MM.1S (cell line): ENCODE data around the gene BAZ2A.

ENCODE experiments used
- DNase-seq: peaks from one replicate; pipeline ENCODE4 v3.0.0-alpha.2; 2015
- H2AFZ ChIP-seq: fragments of 300-600 bp; sonication (generic); 2 replicates; pipeline ENCODE4 v1.6.0; 2016; ENCODE audit warnings: antibody characterized with exemption, low read length
- H3F3A ChIP-seq: fragments of 300-600 bp; sonication (generic); 2 replicates; pipeline ENCODE4 v1.6.1; 2016; ENCODE audit warnings: mild to moderate bottlenecking, antibody characterized with exemption, low read length, moderate library complexity, mixed read lengths; ENCODE audit not compliant: insufficient read depth
- H3K27ac ChIP-seq: fragments of 300-600 bp; sonication (generic); 2 replicates; pipeline ENCODE4 v1.5.1; 2016; ENCODE audit warnings: mild to moderate bottlenecking, low read length
- H3K27me3 ChIP-seq: fragments of 300-600 bp; sonication (generic); replicated peaks from 2 replicates; pipeline ENCODE4 v1.6.0; 2016; ENCODE audit warnings: low read length; ENCODE audit not compliant: insufficient read depth
- H3K36me3 ChIP-seq: fragments of 300-600 bp; sonication (generic); replicated peaks from 2 replicates; pipeline ENCODE4 v1.6.1; 2016; ENCODE audit warnings: mild to moderate bottlenecking, low read length, mixed read lengths; ENCODE audit not compliant: insufficient read depth
- H3K4me1 ChIP-seq: fragments of 300-600 bp; sonication (generic); 2 replicates; pipeline ENCODE4 v1.6.1; 2016; ENCODE audit warnings: low read length, mixed read lengths
- H3K4me2 ChIP-seq: fragments of 300-600 bp; sonication (generic); 2 replicates; pipeline ENCODE4 v1.6.0; 2016; ENCODE audit warnings: low read depth, low read length
- H3K4me3 ChIP-seq: fragments of 300-600 bp; sonication (generic); 2 replicates; pipeline ENCODE4 v1.5.1; 2016; ENCODE audit warnings: low read length, mixed read lengths
- H3K79me2 ChIP-seq: fragments of 300-600 bp; sonication (generic); 2 replicates; pipeline ENCODE4 v1.6.1; 2016; ENCODE audit warnings: mixed run types, low read length, mixed read lengths
- H3K9ac ChIP-seq: fragments of 300-600 bp; sonication (generic); 2 replicates; pipeline ENCODE4 v1.6.1; 2016; ENCODE audit warnings: low read length, mixed read lengths
- H3K9me2 ChIP-seq: fragments of 300-600 bp; sonication (generic); replicated peaks from 2 replicates; pipeline ENCODE4 v1.6.1; 2016; ENCODE audit warnings: mild to moderate bottlenecking, low read length, mixed read lengths; ENCODE audit not compliant: insufficient read depth
- H3K9me3 ChIP-seq: fragments of 300-600 bp; sonication (generic); replicated peaks from 2 replicates; pipeline ENCODE4 v1.6.1; 2016; ENCODE audit warnings: mild to moderate bottlenecking, low read length, mixed read lengths; ENCODE audit not compliant: insufficient read depth
- H4K20me1 ChIP-seq: fragments of 300-600 bp; sonication (generic); 2 replicates; pipeline ENCODE4 v1.6.1; 2016; ENCODE audit warnings: mild to moderate bottlenecking, low read length, moderate library complexity, mixed read lengths; ENCODE audit not compliant: insufficient read depth
- EZH2 ChIP-seq: fragments of 300-600 bp; sonication (generic); optimal IDR thresholded peaks from 2 replicates; pipeline ENCODE3; 2017; ENCODE audit warnings: low read depth, mild to moderate bottlenecking, antibody characterized with exemption, low read length, mixed read lengths
- EZH2phosphoT487 ChIP-seq: fragments of 300-600 bp; sonication (generic); IDR thresholded peaks from 2 replicates; pipeline ENCODE4 v1.6.1; 2018; ENCODE audit warnings: antibody characterized with exemption, low read length
- TF ChIP-seq, protein P1 (sequence below): fragments of 300-600 bp; sonication (generic); IDR thresholded peaks from 2 replicates; pipeline ENCODE4 v1.5.1; 2016; ENCODE audit warnings: antibody characterized with exemption, low read length, mixed read lengths

BAZ2A gene

GRCh38 chr12:56630180-56630632 lies at the start of gene BAZ2A:
Gene BAZ2A, minus strand, starts transcription at chr12:56630326. Its CDS starts 12,796 bp downstream, at chr12:56617530.
- DNase-seq, result peak; percentile 86
- Histone ChIP-seq H3K79me2 (peaks cover 99% of the 10 kb centered on the region), H3K4me1 (peaks cover 36% of the 10 kb centered on the region), H4K20me1 (peaks cover 8% of the 10 kb centered on the region; the same call in 1 of the 2 replicates), H3K9me3 (no peaks in the 10 kb centered on the region), H3F3A (peaks cover 45% of the 10 kb centered on the region), H3K36me3 (no peaks in the 10 kb centered on the region; the same call in 1 of the 2 replicates), H3K27me3 (no peaks in the 10 kb centered on the region), H3K4me3 (peak within 1 kb of the TSS; percentile 79), H2AFZ (peak within 1 kb of the TSS; percentile 28; the same call in 1 of the 2 replicates), H3K9me2 (no peaks in the 10 kb centered on the region), H3K4me2 (peak within 1 kb of the TSS; percentile 94), H3K27ac (peak within 1 kb of the TSS; percentile 85), H3K9ac (peak within 1 kb of the TSS; percentile 91)
- TF ChIP-seq EZH2phosphoT487 (no peak), EZH2 (no peak)
- TF ChIP-seq, protein P1, sequence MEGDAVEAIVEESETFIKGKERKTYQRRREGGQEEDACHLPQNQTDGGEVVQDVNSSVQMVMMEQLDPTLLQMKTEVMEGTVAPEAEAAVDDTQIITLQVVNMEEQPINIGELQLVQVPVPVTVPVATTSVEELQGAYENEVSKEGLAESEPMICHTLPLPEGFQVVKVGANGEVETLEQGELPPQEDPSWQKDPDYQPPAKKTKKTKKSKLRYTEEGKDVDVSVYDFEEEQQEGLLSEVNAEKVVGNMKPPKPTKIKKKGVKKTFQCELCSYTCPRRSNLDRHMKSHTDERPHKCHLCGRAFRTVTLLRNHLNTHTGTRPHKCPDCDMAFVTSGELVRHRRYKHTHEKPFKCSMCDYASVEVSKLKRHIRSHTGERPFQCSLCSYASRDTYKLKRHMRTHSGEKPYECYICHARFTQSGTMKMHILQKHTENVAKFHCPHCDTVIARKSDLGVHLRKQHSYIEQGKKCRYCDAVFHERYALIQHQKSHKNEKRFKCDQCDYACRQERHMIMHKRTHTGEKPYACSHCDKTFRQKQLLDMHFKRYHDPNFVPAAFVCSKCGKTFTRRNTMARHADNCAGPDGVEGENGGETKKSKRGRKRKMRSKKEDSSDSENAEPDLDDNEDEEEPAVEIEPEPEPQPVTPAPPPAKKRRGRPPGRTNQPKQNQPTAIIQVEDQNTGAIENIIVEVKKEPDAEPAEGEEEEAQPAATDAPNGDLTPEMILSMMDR, result no peak

- Histone ChIP-seq H3K4me2 (peak overlapping the region; percentile 21; the same call in 1 of the 2 replicates), H2AFZ (no peak overlapping the region), H4K20me1 (peaks cover 69% of the 10 kb centered on the region), H3K4me3 (no peak overlapping the region), H3K9ac (no peak overlapping the region), H3K9me2 (no peaks in the 10 kb centered on the region), H3K9me3 (no peaks in the 10 kb centered on the region), H3K27ac (peak overlapping the region; percentile 3; the same call in 1 of the 2 replicates), H3K27me3 (no peaks in the 10 kb centered on the region), H3F3A (peaks cover 59% of the 10 kb centered on the region), H3K36me3 (peaks cover 5% of the 10 kb centered on the region; the same call in 1 of the 2 replicates), H3K79me2 (peaks cover 96% of the 10 kb centered on the region), H3K4me1 (peaks cover 14% of the 10 kb centered on the region)
- DNase-seq, result no peak
- TF ChIP-seq EZH2phosphoT487 (no peak), EZH2 (no peak)
- TF ChIP-seq, protein P1, result no peak
These were observed 48.7 kb upstream of the BAZ2A start for GRCh38 chr12:56678852-56679251.

GRCh38 chr12:56677680-56678079 lies 47.6 kb upstream of the BAZ2A start:
- Histone ChIP-seq H3F3A (peaks cover 51% of the 10 kb centered on the region), H3K4me3 (no peak overlapping the region), H3K4me2 (no peak overlapping the region), H3K27ac (peak overlapping the region; percentile 47; the same call in 1 of the 2 replicates), H3K79me2 (peaks cover 99% of the 10 kb centered on the region), H2AFZ (no peak overlapping the region), H4K20me1 (peaks cover 78% of the 10 kb centered on the region), H3K9me3 (no peaks in the 10 kb centered on the region), H3K9ac (no peak overlapping the region), H3K36me3 (peaks cover 9% of the 10 kb centered on the region; the same call in 1 of the 2 replicates), H3K27me3 (no peaks in the 10 kb centered on the region), H3K9me2 (no peaks in the 10 kb centered on the region), H3K4me1 (peaks cover 14% of the 10 kb centered on the region)
- no peak for TF ChIP-seq EZH2phosphoT487
- TF ChIP-seq, protein P1, result no peak
- no peak for TF ChIP-seq EZH2
- peak; percentile 40 for DNase-seq
